Activated CD8-positive, alpha-beta T cell treated with anti-CD3 and anti-CD28 coated beads, Interleukin-2, amount 10 ng/mL, durations not matched to agents 7 days and 5 days (primary cell): Measurements from ENCODE around the gene SOX8. TPM values are rescaled to one million over a fixed set of nuclear protein-coding genes. Genes with fewer than 3 reads are reported as not detected.
"Not testable (repeated sequence)": the region's sequence is repeated elsewhere in the genome, so short reads cannot be mapped to it uniquely, and the experiment has no call there.

ENCODE experiments used
- ATAC-seq: fragments of 150-1000 bp; cut with Tn5 transposase; one replicate; pipeline ENCODE4 v1.10.0; 2021; ENCODE audit warnings: moderate library complexity
- CTCF ChIA-PET: fragments of 350-600 bp; sonication (Branson Sonifier 250); formaldehyde crosslinking; loops from one replicate; lab custom pipeline; 2021; ENCODE audit warnings: antibody characterized with exemption; lab: Charles Lee
- POLR2A ChIA-PET: fragments of 350-600 bp; sonication (Branson Sonifier 250); formaldehyde crosslinking; loops from one replicate; lab custom pipeline; 2021; ENCODE audit warnings: antibody characterized with exemption; lab: Charles Lee
- DNase-seq: peaks from one replicate; pipeline ENCODE4 v3.0.0-alpha.2; 2020
- H3K27ac Mint-ChIP-seq: one replicate; pipeline ENCODE4 v1.8.0; 2021; ENCODE audit warnings: mild to moderate bottlenecking, mixed read lengths
- H3K27me3 Mint-ChIP-seq: one replicate; pipeline ENCODE4 v1.8.0; 2021; ENCODE audit warnings: low read depth, mixed read lengths
- H3K36me3 Mint-ChIP-seq: one replicate; pipeline ENCODE4 v1.8.0; 2021; ENCODE audit warnings: low read depth, mixed read lengths
- H3K4me1 Mint-ChIP-seq: one replicate; pipeline ENCODE4 v1.8.0; 2021; ENCODE audit warnings: low read depth, mixed read lengths
- H3K4me3 Mint-ChIP-seq: one replicate; pipeline ENCODE4 v1.8.0; 2021; ENCODE audit warnings: mild to moderate bottlenecking, mixed read lengths
- H3K9me3 Mint-ChIP-seq: one replicate; pipeline ENCODE4 v1.8.0; 2022; ENCODE audit warnings: mixed read lengths; ENCODE audit not compliant: insufficient read depth
- total RNA-seq, 2 experiments: library from RNA; stranded (reverse); gene quantifications; one replicate each; pipeline ENCODE4 v1.2.3, GENCODE V29; 2021

SOX8 gene
- total RNA-seq, 2 experiments from 2014 or later: not detected

DNA sequence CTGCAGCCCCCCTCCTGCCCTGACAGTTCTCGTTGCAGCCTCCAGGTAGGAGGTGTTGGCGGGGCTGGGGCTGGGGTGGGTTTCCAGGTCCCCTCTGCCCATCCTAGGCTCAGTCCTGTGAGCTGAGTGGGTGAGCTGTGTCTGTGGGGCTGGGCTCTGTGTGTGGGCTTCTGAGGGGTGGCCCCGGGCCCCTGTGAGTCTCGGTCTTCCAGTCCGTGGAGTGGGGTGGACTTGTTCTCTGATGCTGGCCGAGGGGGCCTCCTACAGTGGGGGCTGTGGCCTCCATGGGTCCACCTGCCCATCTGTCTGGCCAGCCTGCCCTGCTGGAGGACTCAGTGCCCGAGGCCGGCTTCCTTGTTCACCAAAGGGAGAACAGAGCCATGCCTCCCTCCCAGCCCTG, 32.7 kb downstream of the SOX8 start:
- Mint-ChIP-seq H3K27ac (no peak overlapping the region), H3K4me3 (no peak overlapping the region), H3K9me3 (no peaks in the 10 kb centered on the region), H3K27me3 (no peaks in the 10 kb centered on the region), H3K4me1 (no peaks in the 10 kb centered on the region), H3K36me3 (no peaks in the 10 kb centered on the region)
- ATAC-seq (no peak), DNase-seq (no peak)
- ChIA-PET POLR2A (no interaction called here), CTCF (no interaction called here)

DNA sequence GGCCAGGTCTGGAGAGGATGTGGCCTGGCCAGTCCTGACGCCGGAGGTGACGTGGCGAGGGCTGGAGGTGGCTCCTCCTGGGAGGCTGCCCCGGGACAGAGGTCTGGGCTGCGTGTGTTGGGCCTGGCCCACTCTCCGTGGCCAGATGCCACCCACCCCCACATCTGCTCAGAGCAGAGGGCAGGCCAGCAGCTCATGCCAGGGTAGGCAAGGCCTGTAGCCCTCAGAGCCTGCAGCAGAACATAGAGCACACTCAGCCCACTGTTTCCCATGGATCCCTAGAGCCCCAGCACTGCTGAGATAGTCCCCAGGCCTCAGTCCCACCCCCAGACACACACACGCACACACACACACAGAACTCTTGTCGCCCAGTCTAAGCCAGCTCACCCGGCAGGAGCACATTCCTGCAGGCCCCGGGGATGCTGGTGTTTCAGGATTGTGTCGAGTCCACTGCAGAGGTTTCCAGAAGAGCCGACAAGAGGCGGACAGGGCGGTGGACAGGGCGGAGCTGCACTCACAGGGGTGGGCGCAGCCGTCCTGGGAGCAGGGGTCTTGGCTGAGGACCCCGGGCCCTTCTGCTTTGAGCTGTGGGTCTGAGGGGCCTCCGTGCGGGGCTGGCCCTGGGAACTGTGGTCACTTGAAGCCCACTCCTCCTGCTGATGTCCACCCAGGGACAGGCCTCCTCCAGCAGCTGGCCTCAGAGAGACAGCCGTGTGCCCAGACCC, 33.4 kb downstream of the SOX8 start:
- POLR2A ChIA-PET: no interaction called here
- H3K36me3 Mint-ChIP-seq: no peaks in the 10 kb centered on the region
- no peak overlapping the region for H3K27ac Mint-ChIP-seq
- H3K9me3 Mint-ChIP-seq: no peaks in the 10 kb centered on the region
- no peak for ATAC-seq
- CTCF ChIA-PET: no interaction called here
- no peak overlapping the region for H3K4me3 Mint-ChIP-seq
- no peaks in the 10 kb centered on the region for H3K27me3 Mint-ChIP-seq
- DNase-seq: no peak
- no peaks in the 10 kb centered on the region for H3K4me1 Mint-ChIP-seq

GRCh38 chr16:1018447-1019198, 37.1 kb downstream of the SOX8 start:
- H3K27me3 Mint-ChIP-seq: no peaks in the 10 kb centered on the region
- ATAC-seq: no peak
- no peak overlapping the region for H3K4me3 Mint-ChIP-seq
- no peaks in the 10 kb centered on the region for H3K36me3 Mint-ChIP-seq
- H3K9me3 Mint-ChIP-seq: no peaks in the 10 kb centered on the region
- no peaks in the 10 kb centered on the region for H3K4me1 Mint-ChIP-seq
- POLR2A ChIA-PET: interaction anchor here (0.6 kb wide), 1 partner anchor 912 kb away, joined by 3 read pairs; no protein-coding TSS in a partner anchor
- CTCF ChIA-PET: no interaction called here
- no peak overlapping the region for H3K27ac Mint-ChIP-seq
- DNase-seq: no peak

GRCh38 chr16:1019231-1020090, 37.9 kb downstream of the SOX8 start:
- POLR2A ChIA-PET: no interaction called here
- CTCF ChIA-PET: no interaction called here
- ATAC-seq (no peak), DNase-seq (no peak)
- H3K4me1 Mint-ChIP-seq: no peaks in the 10 kb centered on the region
- no peak overlapping the region for H3K4me3 Mint-ChIP-seq
- H3K27ac Mint-ChIP-seq: no peak overlapping the region
- no peaks in the 10 kb centered on the region for H3K27me3 Mint-ChIP-seq
- H3K36me3 Mint-ChIP-seq: no peaks in the 10 kb centered on the region
- no peaks in the 10 kb centered on the region for H3K9me3 Mint-ChIP-seq

GRCh38 chr16:1020091-1020399, 38.5 kb downstream of the SOX8 start:
- H3K27me3 Mint-ChIP-seq: no peaks in the 10 kb centered on the region
- POLR2A ChIA-PET: no interaction called here
- no peaks in the 10 kb centered on the region for H3K36me3 Mint-ChIP-seq
- no peaks in the 10 kb centered on the region for H3K9me3 Mint-ChIP-seq
- H3K4me1 Mint-ChIP-seq: no peaks in the 10 kb centered on the region
- CTCF ChIA-PET: no interaction called here
- no peak overlapping the region for H3K27ac Mint-ChIP-seq
- H3K4me3 Mint-ChIP-seq: no peak overlapping the region
- DNase-seq (no peak), ATAC-seq (no peak)

DNA sequence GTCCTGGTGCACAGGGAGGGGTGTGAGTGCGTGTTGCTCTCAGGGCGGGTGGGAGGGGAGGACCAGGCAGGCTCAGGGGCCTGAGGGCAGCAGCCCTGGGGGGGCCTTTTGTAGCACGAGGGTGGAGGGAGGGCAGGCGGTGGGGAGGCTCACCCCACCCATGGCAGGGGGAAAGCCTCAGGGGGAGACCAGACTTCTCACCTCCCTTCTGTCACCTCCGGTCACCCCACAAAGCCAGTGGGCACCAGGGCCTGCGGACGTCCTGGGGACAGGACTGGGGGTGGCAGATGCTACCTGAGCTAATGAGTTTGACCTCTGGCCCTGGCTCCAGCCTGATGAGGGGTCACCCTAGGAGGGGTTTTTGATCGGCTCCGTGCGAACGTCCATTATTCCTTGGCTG, 39.0 kb downstream of the SOX8 start:
- ATAC-seq (no peak), DNase-seq (no peak)
- POLR2A ChIA-PET: no interaction called here
- Mint-ChIP-seq H3K36me3 (no peaks in the 10 kb centered on the region), H3K4me1 (no peaks in the 10 kb centered on the region), H3K9me3 (no peaks in the 10 kb centered on the region), H3K27ac (no peak overlapping the region), H3K27me3 (no peaks in the 10 kb centered on the region), H3K4me3 (no peak overlapping the region)
- CTCF ChIA-PET: no interaction called here

DNA sequence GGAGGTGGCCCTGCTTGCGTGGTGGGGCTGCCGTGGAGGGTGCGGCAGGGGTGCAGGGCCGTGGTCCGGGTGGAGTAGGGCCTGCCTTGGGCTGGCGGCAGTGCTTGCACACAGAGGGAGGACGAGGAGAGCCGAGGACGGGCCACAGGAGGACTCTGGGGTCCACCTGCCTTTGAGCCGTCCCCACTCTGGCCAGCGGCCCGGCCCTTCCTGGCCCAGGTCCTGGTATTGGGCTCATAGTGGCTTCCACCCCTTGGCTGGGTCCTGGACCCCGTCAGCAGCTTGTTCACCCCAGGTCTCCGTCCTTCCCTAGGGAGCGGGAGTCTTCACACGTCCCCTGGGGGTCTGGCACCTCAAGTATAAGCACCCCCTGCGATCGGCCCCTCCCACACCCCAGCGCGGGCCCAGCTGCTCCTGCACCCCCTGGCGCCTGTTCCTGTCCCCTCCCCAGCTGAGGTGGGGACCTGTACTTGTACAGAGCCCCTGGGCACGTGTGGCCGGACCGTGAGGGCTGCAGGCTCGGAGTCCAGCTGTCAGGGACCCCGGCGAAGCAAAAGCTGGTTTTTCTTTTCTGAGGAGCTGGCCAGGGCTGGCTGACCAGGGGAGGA, 40.1 kb downstream of the SOX8 start:
- H3K27me3 Mint-ChIP-seq: no peaks in the 10 kb centered on the region
- no peaks in the 10 kb centered on the region for H3K9me3 Mint-ChIP-seq
- no peak for ATAC-seq
- ChIA-PET CTCF (no interaction called here), POLR2A (no interaction called here)
- no peaks in the 10 kb centered on the region for H3K36me3 Mint-ChIP-seq
- no peak overlapping the region for H3K4me3 Mint-ChIP-seq
- no peak for DNase-seq
- no peaks in the 10 kb centered on the region for H3K4me1 Mint-ChIP-seq
- H3K27ac Mint-ChIP-seq: no peak overlapping the region

DNA sequence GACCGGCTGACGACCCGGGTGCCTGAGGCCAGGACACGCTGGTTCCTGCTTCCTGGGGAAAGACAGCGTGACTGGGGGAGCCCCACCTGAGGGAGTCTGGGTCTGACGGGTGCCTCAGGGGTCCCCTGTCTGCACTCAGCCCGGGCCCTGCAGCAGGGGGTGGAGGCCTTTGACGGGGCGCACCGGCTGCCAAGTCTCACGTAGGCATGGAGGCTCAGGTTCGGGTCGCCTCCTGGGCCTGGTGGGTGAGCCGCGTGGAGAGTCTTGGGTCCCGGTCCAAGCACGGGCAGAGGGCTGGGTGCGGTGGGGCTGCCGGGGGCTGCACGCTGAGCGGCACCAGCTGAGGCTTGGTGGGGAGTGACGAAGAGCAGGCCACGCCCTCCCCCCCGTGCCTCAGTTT, 40.9 kb downstream of the SOX8 start:
- H3K27me3 Mint-ChIP-seq: no peaks in the 10 kb centered on the region
- POLR2A ChIA-PET: no interaction called here
- no peaks in the 10 kb centered on the region for H3K36me3 Mint-ChIP-seq
- CTCF ChIA-PET: no interaction called here
- H3K4me1 Mint-ChIP-seq: no peaks in the 10 kb centered on the region
- ATAC-seq (no peak), DNase-seq (no peak)
- H3K27ac Mint-ChIP-seq: no peak overlapping the region
- H3K4me3 Mint-ChIP-seq: no peak overlapping the region
- H3K9me3 Mint-ChIP-seq: no peaks in the 10 kb centered on the region

DNA sequence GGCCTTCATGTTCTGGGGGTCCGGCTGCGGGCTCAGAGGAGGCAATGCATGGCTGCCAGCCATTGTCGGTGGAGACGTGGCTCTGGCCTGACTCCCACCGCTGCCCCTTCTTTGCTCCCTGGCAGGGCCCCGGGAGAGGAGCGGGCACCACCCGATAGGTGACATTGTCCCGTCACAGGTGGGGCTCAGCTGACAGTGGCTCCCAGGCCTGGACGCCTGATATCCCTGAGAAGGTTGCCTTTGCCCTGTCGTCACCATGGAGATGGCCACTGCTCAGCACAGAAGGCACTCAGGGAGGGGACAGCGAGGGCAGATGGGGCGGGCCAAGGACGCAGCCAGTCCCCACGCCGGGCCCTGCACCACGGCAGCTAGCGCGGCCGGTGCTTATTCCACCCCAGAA, 42.6 kb downstream of the SOX8 start:
- H3K4me3 Mint-ChIP-seq: no peak overlapping the region
- ChIA-PET POLR2A (no interaction called here), CTCF (no interaction called here)
- H3K9me3 Mint-ChIP-seq: no peaks in the 10 kb centered on the region
- ATAC-seq: no peak
- DNase-seq: no peak
- H3K27ac Mint-ChIP-seq: no peak overlapping the region
- H3K27me3 Mint-ChIP-seq: no peaks in the 10 kb centered on the region
- no peaks in the 10 kb centered on the region for H3K4me1 Mint-ChIP-seq
- H3K36me3 Mint-ChIP-seq: no peaks in the 10 kb centered on the region

DNA sequence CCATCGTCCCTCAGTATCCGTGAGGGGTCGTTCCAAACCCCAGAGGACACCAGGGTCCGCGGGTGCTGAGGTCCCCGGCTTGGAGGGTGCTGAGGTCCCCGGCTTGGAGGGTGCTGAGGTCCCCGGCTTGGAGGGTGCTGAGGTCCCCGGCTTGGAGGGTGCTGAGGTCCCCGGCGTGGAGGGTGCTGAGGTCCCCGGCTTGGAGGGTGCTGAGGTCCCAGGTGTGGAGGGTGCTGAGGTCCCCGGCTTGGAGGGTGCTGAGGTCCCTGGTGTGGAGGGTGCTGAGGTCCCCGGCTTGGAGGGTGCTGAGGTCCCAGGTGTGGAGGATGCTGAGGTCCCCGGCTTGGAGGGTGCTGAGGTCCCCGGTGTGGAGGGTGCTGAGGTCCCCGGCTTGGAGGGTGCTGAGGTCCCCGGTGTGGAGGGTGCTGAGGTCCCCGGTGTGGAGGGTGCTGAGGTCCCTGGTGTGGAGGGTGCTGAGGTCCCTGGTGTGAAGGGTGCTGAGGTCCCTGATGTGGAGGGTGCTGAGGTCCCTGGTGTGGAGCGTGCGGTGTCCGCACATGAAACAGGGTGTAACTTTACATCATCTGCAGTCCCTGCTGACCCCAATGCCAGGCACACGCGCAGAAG, 43.7 kb downstream of the SOX8 start:
- H3K9me3 Mint-ChIP-seq, H3K27ac Mint-ChIP-seq, POLR2A ChIA-PET, CTCF ChIA-PET, H3K27me3 Mint-ChIP-seq, ATAC-seq, H3K4me1 Mint-ChIP-seq, H3K4me3 Mint-ChIP-seq, H3K36me3 Mint-ChIP-seq: not testable (repeated sequence)
- DNase-seq: peak; percentile 38

- Mint-ChIP-seq H3K4me1 (no peaks in the 10 kb centered on the region), H3K9me3 (no peaks in the 10 kb centered on the region), H3K27me3 (no peaks in the 10 kb centered on the region), H3K27ac (no peak overlapping the region), H3K36me3 (no peaks in the 10 kb centered on the region), H3K4me3 (no peak overlapping the region)
- ATAC-seq (no peak), DNase-seq (no peak)
- ChIA-PET CTCF (no interaction called here), POLR2A (no interaction called here)
Observed at GRCh38 chr16:1026057-1026783, 44.6 kb downstream of the SOX8 start.
